Activated CD4-positive, alpha-beta T cell treated with anti-CD3 and anti-CD28 coated beads, Interleukin-2, amount 10 ng/mL, durations not matched to agents 24 days and 14 days (primary cell): ENCODE data around the gene SH3GLB2. TPM values are rescaled to one million over a fixed set of nuclear protein-coding genes. Genes with fewer than 3 reads are reported as not detected.
"Not testable (repeated sequence)": the region's sequence is repeated elsewhere in the genome, so short reads cannot be mapped to it uniquely, and the experiment has no call there.

Source experiments
- DNase-seq: peaks from one replicate; pipeline ENCODE4 v3.0.0; 2022
- H3K27ac Mint-ChIP-seq: one replicate; pipeline ENCODE4 v1.8.0; 2022; ENCODE audit warnings: mild to moderate bottlenecking, mixed read lengths
- H3K27me3 Mint-ChIP-seq: one replicate; pipeline ENCODE4 v1.8.0; 2022; ENCODE audit warnings: mixed read lengths
- H3K36me3 Mint-ChIP-seq: one replicate; pipeline ENCODE4 v1.8.0; 2022; ENCODE audit warnings: low read depth, mild to moderate bottlenecking, mixed read lengths
- H3K4me1 Mint-ChIP-seq: one replicate; pipeline ENCODE4 v1.8.0; 2021; ENCODE audit warnings: mixed read lengths
- H3K4me3 Mint-ChIP-seq: one replicate; pipeline ENCODE4 v1.8.0; 2022; ENCODE audit warnings: mild to moderate bottlenecking, moderate library complexity, mixed read lengths
- H3K9me3 Mint-ChIP-seq: one replicate; pipeline ENCODE4 v1.8.0; 2021; ENCODE audit warnings: mixed read lengths
- intact Hi-C: fragments of 100-400 bp; cut with micrococcal nuclease; formaldehyde crosslinking; loops from one replicate; pipeline ENCODE4 v1.15.1; 2023
- total RNA-seq: library from RNA; stranded (reverse); gene quantifications from 2 replicates; pipeline ENCODE4 v1.2.3, GENCODE V29; 2022

The SH3GLB2 gene
- total RNA-seq, 1 donor from 2014 or later, result 73.9 TPM

GRCh38 chr9:129036923-129037766, 9.0 kb upstream of the SH3GLB2 start:
- Mint-ChIP-seq H3K27me3 (peaks cover 2% of the 10 kb centered on the region), H3K4me3 (peak overlapping the region; percentile 98), H3K4me1 (peaks cover 26% of the 10 kb centered on the region), H3K9me3 (no peaks in the 10 kb centered on the region), H3K27ac (peak overlapping the region; percentile 84), H3K36me3 (peaks cover 5% of the 10 kb centered on the region)
- DNase-seq, result peak; percentile 66
- intact Hi-C loops, result loop anchor here (1.0 kb wide), 3 partner anchors 9 to 313 kb away; partner anchors contain the start of genes DOLPP1, SH3GLB2 and ZDHHC12

GRCh38 chr9:129036241-129036922, 8.3 kb upstream of the SH3GLB2 start, which contains the start of gene MIGA2:
Gene MIGA2, plus strand, starts transcription at chr9:129036626. Its CDS starts 3,969 bp downstream, at chr9:129040595.
- H3K4me1 Mint-ChIP-seq, result peaks cover 26% of the 10 kb centered on the region
- no peaks in the 10 kb centered on the region for H3K36me3 Mint-ChIP-seq
- H3K4me3 Mint-ChIP-seq, result peak within 1 kb of the TSS; percentile 98
- peak; percentile 98 for DNase-seq
- peak within 1 kb of the TSS; percentile 84 for H3K27ac Mint-ChIP-seq
- peaks cover 2% of the 10 kb centered on the region for H3K27me3 Mint-ChIP-seq
- intact Hi-C loops, result loop anchor here (1.0 kb wide), 3 partner anchors 8 to 312 kb away; partner anchors contain the start of genes DOLPP1, SH3GLB2 and ZDHHC12
- H3K9me3 Mint-ChIP-seq, result no peaks in the 10 kb centered on the region

- not testable (repeated sequence) for H3K9me3 Mint-ChIP-seq, H3K36me3 Mint-ChIP-seq, DNase-seq, H3K27me3 Mint-ChIP-seq
- Mint-ChIP-seq H3K4me3 (peak overlapping the region; percentile 98), H3K27ac (peak overlapping the region; percentile 84), H3K4me1 (peaks cover 26% of the 10 kb centered on the region)
- intact Hi-C loops, result loop anchor here (1.0 kb wide), 3 partner anchors 8 to 312 kb away; partner anchors contain the start of genes DOLPP1, SH3GLB2 and ZDHHC12
Observed at GRCh38 chr9:129035838-129036237, 7.7 kb upstream of the SH3GLB2 start.

GRCh38 chr9:129033216-129033615, 5.1 kb upstream of the SH3GLB2 start:
- Mint-ChIP-seq H3K36me3 (no peaks in the 10 kb centered on the region), H3K27ac (no peak overlapping the region), H3K27me3 (peaks cover 2% of the 10 kb centered on the region), H3K4me3 (no peak overlapping the region), H3K4me1 (peaks cover 23% of the 10 kb centered on the region), H3K9me3 (no peaks in the 10 kb centered on the region)
- no peak for DNase-seq
- intact Hi-C loops, result no loop called here

GRCh38 chr9:129032541-129033159, 4.5 kb upstream of the SH3GLB2 start:
- Mint-ChIP-seq H3K27ac (no peak overlapping the region), H3K27me3 (peaks cover 2% of the 10 kb centered on the region), H3K9me3 (no peaks in the 10 kb centered on the region), H3K4me1 (peaks cover 18% of the 10 kb centered on the region), H3K36me3 (no peaks in the 10 kb centered on the region), H3K4me3 (no peak overlapping the region)
- intact Hi-C loops, result no loop called here
- no peak for DNase-seq

- Mint-ChIP-seq H3K9me3 (no peaks in the 10 kb centered on the region), H3K27ac (no peak overlapping the region), H3K36me3 (no peaks in the 10 kb centered on the region), H3K27me3 (peaks cover 2% of the 10 kb centered on the region), H3K4me3 (no peak overlapping the region), H3K4me1 (peaks cover 17% of the 10 kb centered on the region)
- intact Hi-C loops, result no loop called here
- DNase-seq, result no peak
Observed at GRCh38 chr9:129031514-129031913, 3.4 kb upstream of the SH3GLB2 start.

- DNase-seq, result peak; percentile 53
- intact Hi-C loops, result no loop called here
- H3K27ac Mint-ChIP-seq, result peak overlapping the region; percentile 0
- H3K36me3 Mint-ChIP-seq, result no peaks in the 10 kb centered on the region
- peaks cover 17% of the 10 kb centered on the region for H3K4me1 Mint-ChIP-seq
- H3K27me3 Mint-ChIP-seq, result no peaks in the 10 kb centered on the region
- no peak overlapping the region for H3K4me3 Mint-ChIP-seq
- no peaks in the 10 kb centered on the region for H3K9me3 Mint-ChIP-seq
Observed at GRCh38 chr9:129030191-129030590, 2.1 kb upstream of the SH3GLB2 start.

- H3K4me1 Mint-ChIP-seq, result peaks cover 17% of the 10 kb centered on the region
- peak overlapping the region; percentile 85 for H3K4me3 Mint-ChIP-seq
- H3K27ac Mint-ChIP-seq, result peak overlapping the region; percentile 77
- no peaks in the 10 kb centered on the region for H3K9me3 Mint-ChIP-seq
- H3K27me3 Mint-ChIP-seq, result no peaks in the 10 kb centered on the region
- intact Hi-C loops, result loop anchor here (1.0 to 5.0 kb wide), 6 partner anchors 9 to 570 kb away; partner anchors contain the start of genes CRAT, DOLK, DOLPP1 and LRRC8A
- H3K36me3 Mint-ChIP-seq, result no peaks in the 10 kb centered on the region
- DNase-seq, result no peak
Observed at GRCh38 chr9:129027685-129028191, 393 bp downstream of the SH3GLB2 start.

GRCh38 chr9:129027224-129027684, 877 bp downstream of the SH3GLB2 start:
- no peaks in the 10 kb centered on the region for H3K9me3 Mint-ChIP-seq
- H3K27ac Mint-ChIP-seq, result peak overlapping the region; percentile 77
- peaks cover 17% of the 10 kb centered on the region for H3K4me1 Mint-ChIP-seq
- DNase-seq, result no peak
- intact Hi-C loops, result loop anchor here (5.0 kb wide), 1 partner anchor 570 kb away; the partner anchor contains the start of gene ODF2
- no peaks in the 10 kb centered on the region for H3K36me3 Mint-ChIP-seq
- no peaks in the 10 kb centered on the region for H3K27me3 Mint-ChIP-seq
- H3K4me3 Mint-ChIP-seq, result peak overlapping the region; percentile 85

- DNase-seq, result peak; percentile 60
- intact Hi-C loops, result loop anchor here (5.0 kb wide), 1 partner anchor 569 kb away; the partner anchor contains the start of gene ODF2
- Mint-ChIP-seq H3K9me3 (no peaks in the 10 kb centered on the region), H3K4me1 (peaks cover 21% of the 10 kb centered on the region), H3K27me3 (no peaks in the 10 kb centered on the region), H3K4me3 (peak overlapping the region; percentile 85), H3K27ac (no peak overlapping the region), H3K36me3 (no peaks in the 10 kb centered on the region)
Observed at GRCh38 chr9:129026442-129027223, 1.5 kb downstream of the SH3GLB2 start.

- no peak overlapping the region for H3K4me3 Mint-ChIP-seq
- H3K27me3 Mint-ChIP-seq, result no peaks in the 10 kb centered on the region
- H3K4me1 Mint-ChIP-seq, result peaks cover 24% of the 10 kb centered on the region
- no peaks in the 10 kb centered on the region for H3K9me3 Mint-ChIP-seq
- no peak for DNase-seq
- intact Hi-C loops, result no loop called here
- H3K36me3 Mint-ChIP-seq, result peaks cover 1% of the 10 kb centered on the region
- H3K27ac Mint-ChIP-seq, result no peak overlapping the region
Observed at GRCh38 chr9:129023908-129024233, 4.3 kb downstream of the SH3GLB2 start.

- intact Hi-C loops, result no loop called here
- peaks cover 24% of the 10 kb centered on the region for H3K4me1 Mint-ChIP-seq
- H3K27me3 Mint-ChIP-seq, result no peaks in the 10 kb centered on the region
- H3K4me3 Mint-ChIP-seq, result no peak overlapping the region
- peaks cover 3% of the 10 kb centered on the region for H3K36me3 Mint-ChIP-seq
- H3K9me3 Mint-ChIP-seq, result no peaks in the 10 kb centered on the region
- no peak overlapping the region for H3K27ac Mint-ChIP-seq
- no peak for DNase-seq
Observed at GRCh38 chr9:129023036-129023907, 4.9 kb downstream of the SH3GLB2 start.
